ENCODE data around the gene AUTS2. TPM values are rescaled to one million over a fixed set of nuclear protein-coding genes. Genes with fewer than 3 reads are reported as not detected.

The AUTS2 gene
- total and polyA plus RNA-seq, 2 donors (not counting 1 experiment from before 2014, with no cell fraction given): 0.60 to 9.1 TPM

GRCh38 chr7:70031245-70031644 is 433.0 kb downstream of the AUTS2 start:
- no peak overlapping the region for H3K9ac ChIP-seq (ENCODE audit: insufficient read depth, low read length)
- DNase-seq (ENCODE audit: low read depth in 2 of 2): no peak
- no peak overlapping the region for H2AFZ ChIP-seq (ENCODE audit: low read length)
- H3K27ac ChIP-seq (ENCODE audit: insufficient read depth, low read length): no peak overlapping the region
- H3K79me2 ChIP-seq (ENCODE audit: control insufficient read depth, insufficient read depth, low read length): no peaks in the 10 kb centered on the region
- TF ChIP-seq CTCF (conservative IDR thresholded peaks at IDR 0.05 in 1 of 2, IDR thresholded peaks at IDR 0.05 in 1 of 2; ENCODE audit: low read depth in 1 of 2, low read length in 2 of 2): no peak
- TF ChIP-seq EZH2 (IDR thresholded peaks at IDR 0.05; ENCODE audit: low read length, missing control alignments): no peak
- H3K4me2 ChIP-seq (ENCODE audit: extremely low read depth, insufficient read depth, low read length): no peak overlapping the region
- H3K27me3 ChIP-seq (ENCODE audit: control insufficient read depth, insufficient read depth, low read length): no peaks in the 10 kb centered on the region
- no peaks in the 10 kb centered on the region for H3K9me3 ChIP-seq (ENCODE audit: control insufficient read depth, insufficient read depth, low read depth, low read length)
- H3K36me3 ChIP-seq (ENCODE audit: control insufficient read depth, insufficient read depth, low read length): no peaks in the 10 kb centered on the region
- no peaks in the 10 kb centered on the region for H4K20me1 ChIP-seq (ENCODE audit: control insufficient read depth, extremely low read depth, insufficient read depth, low read length)
- H3K4me3 ChIP-seq (replicated peaks in 1 of 4; ENCODE audit: control extremely low read depth in 1 of 4, insufficient read depth in 1 of 4, low read depth in 3 of 4, low read length in 4 of 4): no peak overlapping the region
- no peaks in the 10 kb centered on the region for H3K4me1 ChIP-seq (ENCODE audit: control insufficient read depth, extremely low read depth, insufficient read depth, low read length)

- Histone ChIP-seq H3K27ac (ENCODE audit: insufficient read depth, low read length) (no peak overlapping the region), H4K20me1 (ENCODE audit: control insufficient read depth, extremely low read depth, insufficient read depth, low read length) (no peaks in the 10 kb centered on the region), H3K4me3 (replicated peaks in 1 of 4; ENCODE audit: control extremely low read depth in 1 of 4, insufficient read depth in 1 of 4, low read depth in 3 of 4, low read length in 4 of 4) (no peak overlapping the region), H2AFZ (ENCODE audit: low read length) (no peak overlapping the region), H3K27me3 (ENCODE audit: control insufficient read depth, insufficient read depth, low read length) (no peaks in the 10 kb centered on the region), H3K79me2 (ENCODE audit: control insufficient read depth, insufficient read depth, low read length) (no peaks in the 10 kb centered on the region), H3K9ac (ENCODE audit: insufficient read depth, low read length) (no peak overlapping the region), H3K4me2 (ENCODE audit: extremely low read depth, insufficient read depth, low read length) (no peak overlapping the region), H3K4me1 (ENCODE audit: control insufficient read depth, extremely low read depth, insufficient read depth, low read length) (no peaks in the 10 kb centered on the region), H3K9me3 (ENCODE audit: control insufficient read depth, insufficient read depth, low read depth, low read length) (no peaks in the 10 kb centered on the region), H3K36me3 (ENCODE audit: control insufficient read depth, insufficient read depth, low read length) (no peaks in the 10 kb centered on the region)
- no peak for DNase-seq (ENCODE audit: low read depth in 2 of 2)
- TF ChIP-seq CTCF (conservative IDR thresholded peaks at IDR 0.05 in 1 of 2, IDR thresholded peaks at IDR 0.05 in 1 of 2; ENCODE audit: low read depth in 1 of 2, low read length in 2 of 2) (no peak), EZH2 (IDR thresholded peaks at IDR 0.05; ENCODE audit: low read length, missing control alignments) (no peak)
Observed at GRCh38 chr7:70032649-70033048, 434.4 kb downstream of the AUTS2 start.

- no peaks in the 10 kb centered on the region for H3K79me2 ChIP-seq (ENCODE audit: control insufficient read depth, insufficient read depth, low read length)
- no peak overlapping the region for H3K27ac ChIP-seq (ENCODE audit: insufficient read depth, low read length)
- no peaks in the 10 kb centered on the region for H4K20me1 ChIP-seq (ENCODE audit: control insufficient read depth, extremely low read depth, insufficient read depth, low read length)
- H3K9me3 ChIP-seq (ENCODE audit: control insufficient read depth, insufficient read depth, low read depth, low read length): no peaks in the 10 kb centered on the region
- H3K4me3 ChIP-seq (replicated peaks in 1 of 4; ENCODE audit: control extremely low read depth in 1 of 4, insufficient read depth in 1 of 4, low read depth in 3 of 4, low read length in 4 of 4): no peak overlapping the region
- no peak for DNase-seq (ENCODE audit: low read depth in 2 of 2)
- no peaks in the 10 kb centered on the region for H3K27me3 ChIP-seq (ENCODE audit: control insufficient read depth, insufficient read depth, low read length)
- H3K36me3 ChIP-seq (ENCODE audit: control insufficient read depth, insufficient read depth, low read length): no peaks in the 10 kb centered on the region
- H3K9ac ChIP-seq (ENCODE audit: insufficient read depth, low read length): no peak overlapping the region
- no peak for TF ChIP-seq EZH2 (IDR thresholded peaks at IDR 0.05; ENCODE audit: low read length, missing control alignments)
- no peak overlapping the region for H2AFZ ChIP-seq (ENCODE audit: low read length)
- H3K4me2 ChIP-seq (ENCODE audit: extremely low read depth, insufficient read depth, low read length): no peak overlapping the region
- no peaks in the 10 kb centered on the region for H3K4me1 ChIP-seq (ENCODE audit: control insufficient read depth, extremely low read depth, insufficient read depth, low read length)
Observed at GRCh38 chr7:70033226-70033625, 435.0 kb downstream of the AUTS2 start.
